DMS153 (cell line): ENCODE results near the gene BSN.

ENCODE experiments used
- DNase-seq: peaks from one replicate; lab custom pipeline; 2025; lab: John Stamatoyannopoulos, UW

Gene BSN

GRCh38 chr3:49654955-49655556 is 100.8 kb downstream of the BSN start:
- DNase-seq = peak; percentile 80

- no peak for DNase-seq
Observed at GRCh38 chr3:49655731-49656285, 101.5 kb downstream of the BSN start.

DNA sequence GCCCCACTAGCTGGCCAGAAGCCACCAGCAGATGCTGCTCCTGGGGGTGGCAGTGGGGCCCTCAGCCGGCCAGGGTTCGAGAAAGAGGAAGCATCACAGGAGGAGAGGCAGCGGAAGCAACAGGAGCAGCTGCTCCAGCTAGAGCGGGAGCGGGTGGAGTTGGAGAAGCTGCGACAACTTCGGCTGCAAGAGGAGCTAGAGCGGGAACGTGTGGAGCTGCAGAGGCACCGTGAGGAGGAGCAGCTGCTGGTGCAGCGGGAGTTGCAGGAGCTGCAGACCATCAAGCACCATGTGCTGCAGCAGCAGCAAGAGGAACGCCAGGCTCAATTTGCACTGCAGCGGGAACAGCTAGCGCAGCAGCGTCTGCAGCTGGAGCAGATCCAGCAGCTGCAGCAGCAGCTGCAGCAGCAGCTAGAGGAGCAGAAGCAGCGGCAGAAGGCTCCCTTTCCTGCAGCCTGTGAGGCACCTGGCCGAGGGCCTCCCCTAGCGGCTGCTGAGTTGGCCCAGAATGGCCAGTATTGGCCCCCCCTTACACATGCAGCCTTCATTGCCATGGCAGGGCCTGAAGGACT is 102.3 kb downstream of the BSN start:
- DNase-seq = no peak

DNA sequence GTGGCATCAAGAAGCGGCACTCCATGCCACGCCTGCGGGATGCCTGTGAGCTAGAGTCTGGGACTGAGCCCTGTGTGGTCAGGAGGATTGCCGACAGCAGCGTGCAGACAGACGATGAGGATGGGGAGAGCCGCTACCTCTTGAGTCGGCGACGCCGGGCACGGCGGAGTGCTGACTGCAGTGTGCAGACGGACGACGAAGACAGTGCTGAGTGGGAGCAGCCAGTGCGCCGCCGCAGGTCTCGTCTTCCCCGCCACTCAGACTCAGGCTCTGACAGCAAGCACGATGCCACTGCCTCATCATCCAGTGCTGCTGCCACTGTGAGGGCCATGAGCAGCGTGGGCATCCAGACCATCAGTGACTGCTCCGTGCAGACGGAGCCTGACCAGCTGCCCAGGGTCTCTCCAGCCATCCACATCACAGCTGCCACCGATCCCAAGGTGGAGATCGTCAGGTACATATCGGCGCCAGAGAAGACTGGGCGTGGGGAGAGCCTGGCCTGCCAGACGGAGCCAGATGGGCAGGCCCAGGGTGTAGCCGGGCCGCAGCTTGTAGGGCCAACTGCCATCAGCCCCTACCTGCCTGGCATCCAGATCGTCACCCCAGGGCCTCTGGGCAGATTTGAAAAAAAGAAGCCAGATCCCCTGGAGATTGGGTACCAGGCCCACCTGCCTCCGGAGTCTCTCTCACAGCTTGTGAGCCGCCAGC is 103.1 kb downstream of the BSN start:
- no peak for DNase-seq

- no peak for DNase-seq
Observed at GRCh38 chr3:49658711-49659110, 104.4 kb downstream of the BSN start.

GRCh38 chr3:49659756-49660155 is 105.5 kb downstream of the BSN start:
- no peak for DNase-seq

- DNase-seq = no peak
Observed at GRCh38 chr3:49661281-49661680, 107.0 kb downstream of the BSN start.

GRCh38 chr3:49662021-49662420 is 107.7 kb downstream of the BSN start:
- DNase-seq = no peak

DNA sequence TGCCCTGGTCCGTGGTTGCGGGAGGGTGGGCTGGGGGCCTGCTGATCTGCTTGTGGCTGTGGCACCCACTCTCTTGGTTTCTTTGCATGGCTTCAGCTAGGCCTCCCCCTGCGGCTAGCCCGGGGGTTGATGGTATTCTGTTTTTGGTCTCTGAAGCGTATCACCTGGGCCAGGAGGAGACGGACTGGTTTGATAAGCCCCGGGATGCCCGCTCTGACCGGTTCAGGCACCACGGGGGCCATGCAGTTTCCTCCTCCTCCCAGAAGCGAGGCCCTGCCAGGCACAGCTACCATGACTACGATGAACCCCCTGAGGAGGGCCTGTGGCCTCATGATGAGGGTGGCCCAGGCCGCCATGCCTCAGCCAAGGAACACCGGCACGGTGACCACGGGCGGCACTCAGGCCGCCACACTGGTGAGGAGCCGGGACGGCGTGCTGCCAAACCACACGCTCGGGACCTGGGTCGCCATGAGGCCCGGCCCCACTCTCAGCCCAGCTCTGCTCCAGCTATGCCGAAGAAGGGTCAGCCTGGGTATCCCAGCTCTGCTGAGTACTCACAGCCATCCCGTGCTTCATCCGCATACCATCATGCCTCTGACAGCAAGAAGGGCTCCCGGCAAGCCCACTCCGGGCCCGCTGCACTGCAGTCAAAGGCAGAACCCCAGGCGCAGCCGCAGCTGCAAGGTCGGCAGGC is 108.6 kb downstream of the BSN start:
- no peak for DNase-seq

DNA sequence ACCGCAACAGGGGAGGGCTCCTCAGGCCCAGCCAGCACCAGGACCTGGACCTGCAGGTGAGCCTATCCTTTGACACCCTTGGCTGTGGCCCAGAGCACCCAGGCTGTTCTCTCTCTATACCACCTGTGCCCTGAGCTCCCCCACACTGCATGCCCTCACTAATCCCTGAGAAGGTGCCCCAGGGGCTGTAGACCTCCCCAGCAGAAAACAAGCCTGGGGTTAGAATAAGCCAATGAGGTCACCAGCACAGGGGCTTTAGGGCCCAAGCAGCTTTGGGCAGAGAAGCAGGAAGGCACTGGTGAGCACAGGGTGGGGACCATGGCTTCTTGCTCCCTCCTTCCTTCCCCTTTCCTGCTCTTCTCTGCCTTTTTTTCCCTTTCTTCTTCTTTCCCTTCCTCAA is 109.6 kb downstream of the BSN start:
- DNase-seq = no peak

- DNase-seq = no peak
Observed at GRCh38 chr3:49664300-49664699, 110.0 kb downstream of the BSN start.

DNA sequence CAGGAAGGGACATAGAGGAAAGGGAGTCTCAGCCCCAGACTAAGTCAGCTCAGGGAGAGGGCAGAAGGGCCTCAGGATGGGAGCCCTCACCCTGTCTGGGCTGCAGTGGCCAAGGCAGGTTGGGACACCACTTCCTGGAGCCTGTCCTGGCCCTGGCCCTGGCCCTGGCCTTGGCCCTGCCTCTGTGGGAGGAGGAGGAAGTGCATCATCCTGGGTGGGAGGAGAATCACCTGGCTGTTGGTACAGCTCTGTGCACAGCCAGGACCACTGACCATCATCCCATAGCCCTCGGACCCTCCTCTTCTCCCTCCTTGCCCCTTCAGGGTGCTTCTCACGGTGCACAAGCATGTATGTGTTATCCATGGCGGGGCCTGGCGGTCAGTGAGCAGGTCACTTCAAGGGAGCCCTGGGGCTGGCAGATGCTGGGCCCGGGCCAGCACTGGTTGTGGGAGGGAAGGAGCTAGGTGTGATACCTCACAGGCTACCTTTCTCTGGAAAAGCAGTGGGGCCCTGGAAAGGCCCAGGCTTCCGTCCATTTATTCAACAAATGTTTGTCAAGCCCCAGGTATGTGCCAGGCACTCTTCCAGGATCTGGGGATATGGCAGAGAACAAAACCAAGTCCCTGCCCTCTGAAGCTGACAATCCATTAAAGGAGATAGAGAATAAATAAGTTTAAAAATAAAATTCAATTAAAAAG is 111.7 kb downstream of the BSN start:
- DNase-seq = no peak

- no peak for DNase-seq
Observed at GRCh38 chr3:49666592-49666991, 112.3 kb downstream of the BSN start.

- no peak for DNase-seq
Observed at GRCh38 chr3:49667701-49668413, 113.6 kb downstream of the BSN start.

GRCh38 chr3:49668414-49668797 is 114.1 kb downstream of the BSN start:
- DNase-seq = no peak

GRCh38 chr3:49668861-49669260 is 114.6 kb downstream of the BSN start:
- no peak for DNase-seq

DNA sequence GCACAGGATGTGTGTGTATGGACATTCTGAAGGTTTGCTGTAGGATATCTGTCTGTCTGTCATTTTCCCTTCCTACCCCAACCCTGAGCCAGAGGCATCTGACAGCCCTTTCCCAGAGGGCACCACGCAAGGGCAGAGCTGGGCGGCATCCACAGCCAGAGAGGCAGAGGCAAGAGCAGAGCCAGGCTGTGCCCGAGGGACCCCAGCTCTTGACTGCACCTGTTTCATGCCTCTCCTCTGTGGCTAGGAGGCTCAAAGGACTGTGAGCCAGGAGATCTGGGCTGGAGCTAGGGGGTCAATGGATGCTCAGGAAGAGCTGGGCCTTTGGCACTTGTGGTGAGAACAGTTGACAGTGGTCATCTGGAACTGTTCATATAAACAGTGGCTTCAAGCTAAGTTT is 115.1 kb downstream of the BSN start:
- DNase-seq = no peak

- DNase-seq = no peak
Observed at GRCh38 chr3:49670940-49671290, 116.6 kb downstream of the BSN start.

GRCh38 chr3:49671291-49672288 is 117.3 kb downstream of the BSN start:
- no peak for DNase-seq

GRCh38 chr3:49673121-49673714 is 118.9 kb downstream of the BSN start:
- DNase-seq = no peak
